Peyer's patch (tissue), 4 donors: ENCODE results near the gene P2RY6. TPM values are rescaled to one million over a fixed set of nuclear protein-coding genes. Genes with fewer than 3 reads are reported as not detected.

Experiments
- DNase-seq, 3 donors: peaks; one replicate each; pipeline ENCODE4 v3.0.0-alpha.2; 2017 to 2019
- H3K27ac ChIP-seq, 4 donors: fragments of 200-600 bp; sonication (generic); one replicate each; pipeline ENCODE4 v1.5.1; 2016 to 2019
- H3K27me3 ChIP-seq, 2 donors: fragments of 200-600 bp; sonication (generic); one replicate each; pipeline ENCODE4 v1.5.1; 2019
- H3K36me3 ChIP-seq, 3 donors: fragments of 200-600 bp; sonication (generic); one replicate each; pipeline ENCODE4 v1.5.1; 2016 to 2019
- H3K4me1 ChIP-seq, 4 donors: fragments of 200-600 bp; sonication (generic); one replicate each; pipeline ENCODE4 v1.5.1; 2016 to 2019
- H3K4me3 ChIP-seq, 4 donors: fragments of 200-600 bp; sonication (generic); 1 replicate in 3 of 4; 2 replicates in 1 of 4; pipeline ENCODE4 v1.5.1; 2016 to 2019; ENCODE audit warnings: mild to moderate bottlenecking in 1 of 4
- H3K9me3 ChIP-seq, 4 donors: fragments of 200-600 bp; sonication (generic); one replicate each; pipeline ENCODE4 v1.5.1; 2016 to 2019; ENCODE audit warnings: mild to moderate bottlenecking in 1 of 4
- POLR2A ChIP-seq, 2 donors: fragments of 450-650 bp; IDR thresholded peaks; one replicate each; pipeline ENCODE4 v1.5.1; 2017; ENCODE audit warnings: antibody characterized with exemption in 2 of 2, mild to moderate bottlenecking in 2 of 2, moderate library complexity in 2 of 2
- total RNA-seq, 4 donors: library from RNA; depleted of rRNA; stranded (reverse); fragments of >200 nt; gene quantifications; one replicate each; pipeline ENCODE4 v1.1.0, GENCODE V29; 2016
- TF ChIP-seq, protein P1 (sequence below), 6 experiments: fragments of 450-650 bp in 4 of 6; fragments of 200-600 bp in 2 of 6; sonication (generic) in 1 of 6; IDR thresholded peaks; one replicate each; pipeline ENCODE4 v1.5.1; 2017 to 2019; ENCODE audit warnings: antibody characterized with exemption in 6 of 6, mild to moderate bottlenecking in 3 of 6, moderate library complexity in 1 of 6

Gene P2RY6
- total RNA-seq, 4 donors from 2014 or later: 1.5 to 6.6 (median 2.3) TPM; not detected in 1

DNA sequence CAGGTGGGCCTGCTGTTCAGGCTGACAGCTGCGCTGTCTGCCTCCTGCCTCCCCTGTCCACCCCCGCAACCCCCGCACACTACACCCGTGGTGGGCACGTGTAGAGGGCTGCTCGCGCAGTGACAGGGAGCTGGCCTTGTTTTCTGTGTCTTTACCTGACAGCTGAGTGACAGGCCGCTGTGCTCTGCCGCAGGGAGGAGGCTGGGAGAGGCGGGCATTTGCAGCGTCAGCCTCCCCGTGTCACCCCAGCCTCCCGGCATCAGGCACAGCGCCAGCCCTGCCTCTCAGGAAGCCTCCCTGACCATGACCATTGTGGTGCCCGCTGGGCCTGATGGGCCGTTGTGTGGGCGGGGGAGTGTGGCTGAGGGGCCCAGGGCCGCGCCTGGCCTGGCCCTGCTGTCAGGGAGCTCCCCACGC, 72.1 kb downstream of the P2RY6 start:
- peaks cover 0 to 24% (median 0%) of the 10 kb centered on the region in 4 donors for H3K4me1 ChIP-seq
- H3K9me3 ChIP-seq: no peaks in the 10 kb centered on the region
- H3K36me3 ChIP-seq: no peaks in the 10 kb centered on the region
- H3K4me3 ChIP-seq: no peak overlapping the region
- no peak for TF ChIP-seq POLR2A (IDR thresholded peaks at IDR 0.05)
- TF ChIP-seq, protein P1, sequence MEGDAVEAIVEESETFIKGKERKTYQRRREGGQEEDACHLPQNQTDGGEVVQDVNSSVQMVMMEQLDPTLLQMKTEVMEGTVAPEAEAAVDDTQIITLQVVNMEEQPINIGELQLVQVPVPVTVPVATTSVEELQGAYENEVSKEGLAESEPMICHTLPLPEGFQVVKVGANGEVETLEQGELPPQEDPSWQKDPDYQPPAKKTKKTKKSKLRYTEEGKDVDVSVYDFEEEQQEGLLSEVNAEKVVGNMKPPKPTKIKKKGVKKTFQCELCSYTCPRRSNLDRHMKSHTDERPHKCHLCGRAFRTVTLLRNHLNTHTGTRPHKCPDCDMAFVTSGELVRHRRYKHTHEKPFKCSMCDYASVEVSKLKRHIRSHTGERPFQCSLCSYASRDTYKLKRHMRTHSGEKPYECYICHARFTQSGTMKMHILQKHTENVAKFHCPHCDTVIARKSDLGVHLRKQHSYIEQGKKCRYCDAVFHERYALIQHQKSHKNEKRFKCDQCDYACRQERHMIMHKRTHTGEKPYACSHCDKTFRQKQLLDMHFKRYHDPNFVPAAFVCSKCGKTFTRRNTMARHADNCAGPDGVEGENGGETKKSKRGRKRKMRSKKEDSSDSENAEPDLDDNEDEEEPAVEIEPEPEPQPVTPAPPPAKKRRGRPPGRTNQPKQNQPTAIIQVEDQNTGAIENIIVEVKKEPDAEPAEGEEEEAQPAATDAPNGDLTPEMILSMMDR (IDR thresholded peaks at IDR 0.05): no peak
- no peak for DNase-seq
- no peaks in the 10 kb centered on the region for H3K27me3 ChIP-seq
- H3K27ac ChIP-seq: no peak overlapping the region

DNA sequence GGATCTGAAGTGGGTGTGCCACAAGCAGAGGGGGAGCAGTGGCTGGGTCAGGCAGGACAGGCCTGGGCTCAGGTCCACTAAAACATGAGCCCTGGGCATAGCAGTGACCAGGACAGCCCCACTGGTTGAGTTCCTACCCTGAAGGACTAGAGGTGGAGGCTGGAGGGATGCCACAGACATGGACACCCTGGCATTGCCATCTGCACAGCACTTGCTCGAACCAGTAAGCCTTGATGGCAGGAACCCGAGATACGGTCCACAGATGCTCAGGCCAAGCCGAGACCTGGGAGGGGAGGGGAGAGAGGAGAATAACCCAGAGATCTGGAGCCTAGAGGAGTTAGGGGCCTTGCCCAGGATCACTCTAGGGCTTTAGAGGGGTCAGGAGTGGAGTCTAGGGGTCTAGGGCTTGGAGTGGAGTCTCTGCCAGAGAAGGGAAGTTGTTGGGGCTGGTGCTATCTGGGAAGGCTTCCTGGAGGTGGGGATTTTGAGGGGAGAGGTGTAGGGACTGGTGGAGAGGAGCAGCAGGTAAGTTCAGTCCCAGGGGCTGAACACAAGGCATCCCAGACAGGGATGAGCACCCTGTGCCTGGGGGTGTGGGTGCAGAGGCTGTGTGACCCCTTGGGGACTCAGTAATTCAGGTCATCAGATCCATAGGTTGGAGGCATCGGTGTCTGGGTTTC, 73.5 kb downstream of the P2RY6 start:
- TF ChIP-seq, protein P1 (IDR thresholded peaks at IDR 0.05): no peak
- TF ChIP-seq POLR2A (IDR thresholded peaks at IDR 0.05): no peak
- Histone ChIP-seq H3K4me1 (peaks cover 0 to 19% (median 0%) of the 10 kb centered on the region in 4 donors), H3K9me3 (no peaks in the 10 kb centered on the region), H3K27ac (no peak overlapping the region), H3K27me3 (no peaks in the 10 kb centered on the region), H3K4me3 (no peak overlapping the region), H3K36me3 (no peaks in the 10 kb centered on the region)
- no peak for DNase-seq

DNA sequence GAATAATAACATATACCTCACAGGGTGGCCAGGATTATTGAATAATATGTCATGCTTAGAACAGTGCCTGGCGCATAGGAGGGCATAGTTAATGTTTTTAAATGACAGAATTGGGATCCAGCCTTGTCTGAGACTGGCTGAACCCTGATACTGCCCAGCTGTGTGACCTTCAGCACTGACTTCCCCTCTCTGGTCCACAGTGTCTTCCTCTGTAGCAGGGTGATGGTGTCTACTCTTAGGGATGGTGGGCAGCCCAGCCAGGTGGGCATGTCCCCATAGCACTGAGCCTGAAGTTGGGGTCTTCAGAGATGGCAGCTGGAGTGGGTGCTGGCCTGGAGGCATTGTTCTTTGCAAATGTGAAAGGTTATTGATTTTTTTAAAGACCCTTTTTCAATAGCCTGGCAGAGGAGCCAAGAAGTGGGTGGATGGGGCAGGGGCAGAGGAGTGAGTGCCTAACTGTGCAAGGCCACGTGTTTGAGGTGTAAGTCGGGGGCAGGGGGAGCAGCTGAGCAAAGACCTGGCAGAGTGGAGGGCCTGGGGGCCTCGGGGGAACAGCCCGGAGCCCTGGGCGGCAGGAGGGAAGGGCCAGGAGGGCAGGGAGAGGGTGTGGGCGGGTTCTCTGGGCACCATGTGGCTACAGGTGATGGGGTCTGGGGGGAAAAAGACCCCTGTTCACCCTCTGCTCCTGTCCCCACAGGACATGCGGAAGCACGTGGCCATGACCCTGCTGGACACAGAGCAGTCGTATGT, 74.2 kb downstream of the P2RY6 start:
- TF ChIP-seq POLR2A (IDR thresholded peaks at IDR 0.05): no peak
- TF ChIP-seq, protein P1 (IDR thresholded peaks at IDR 0.05): no peak
- no peak for DNase-seq
- Histone ChIP-seq H3K4me3 (no peak overlapping the region), H3K27me3 (no peaks in the 10 kb centered on the region), H3K36me3 (no peaks in the 10 kb centered on the region), H3K9me3 (no peaks in the 10 kb centered on the region), H3K4me1 (peaks cover 0 to 19% (median 0%) of the 10 kb centered on the region in 4 donors), H3K27ac (no peak overlapping the region)

DNA sequence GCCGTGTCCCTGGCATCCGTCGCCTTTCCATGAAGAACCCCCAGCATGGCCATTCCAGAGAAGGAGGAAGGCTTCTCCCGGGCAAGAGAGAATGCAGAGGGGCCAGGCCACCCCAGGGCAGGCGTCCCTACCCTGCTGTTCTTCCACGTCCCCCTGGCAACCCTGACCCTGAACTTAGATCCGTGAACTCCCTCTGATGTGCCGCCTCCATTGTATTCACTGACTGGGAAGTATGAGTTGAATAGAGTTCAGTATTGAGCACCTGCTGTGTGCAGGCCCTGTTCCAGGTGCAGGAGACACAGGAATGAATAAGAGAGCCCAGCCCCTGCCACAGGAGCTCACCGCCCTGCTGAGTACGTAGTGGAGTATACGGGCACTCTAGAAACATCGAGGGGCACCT, 74.9 kb downstream of the P2RY6 start:
- Histone ChIP-seq H3K4me3 (no peak overlapping the region), H3K36me3 (no peaks in the 10 kb centered on the region), H3K9me3 (no peaks in the 10 kb centered on the region), H3K27me3 (no peaks in the 10 kb centered on the region), H3K27ac (no peak overlapping the region), H3K4me1 (peaks cover 0 to 12% (median 0%) of the 10 kb centered on the region in 4 donors)
- no peak for DNase-seq
- TF ChIP-seq, protein P1 (IDR thresholded peaks at IDR 0.05): no peak
- no peak for TF ChIP-seq POLR2A (IDR thresholded peaks at IDR 0.05)

Other genes with a start within 250 kb of the P2RY6 start
- gene FCHSD2, start 130.0 kb upstream of the P2RY6 start, total RNA-seq: 10 to 100 TPM in 3 of 4 donors, 1 to 10 TPM in 1; 6.7 to 95.7 (median 10.2) TPM
- gene P2RY2, start 54.1 kb upstream of the P2RY6 start, total RNA-seq: 10 to 100 TPM in 3 of 4 donors, 1 to 10 TPM in 1; 6.6 to 42.7 (median 33.5) TPM
- 10 to 100 TPM in 3 of 4 donors, 1 to 10 TPM in 1; 3.2 to 33.8 (median 17.4) TPM for gene ARHGEF17, start 35.9 kb downstream of the P2RY6 start, total RNA-seq
- 10 to 100 TPM in 1 of 4 donors, 1 to 10 TPM in 3; 1.2 to 19.0 (median 4.7) TPM for gene RELT, start 104.1 kb downstream of the P2RY6 start, total RNA-seq